Nucleus accumbens (tissue), 56 donors: ENCODE results near the gene LCE3C.
"Not testable (repeated sequence)": the region's sequence is repeated elsewhere in the genome, so short reads cannot be mapped to it uniquely, and the experiment has no call there.

ENCODE experiments used
- DNase-seq, 56 donors: peaks; one replicate each; lab custom pipeline; 2025; lab: John Stamatoyannopoulos, UW

The LCE3C gene, protein sequence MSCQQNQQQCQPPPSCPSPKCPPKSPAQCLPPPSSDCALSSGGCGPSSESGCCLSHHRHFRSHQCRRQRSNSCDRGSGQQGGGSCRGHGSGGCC

DNA sequence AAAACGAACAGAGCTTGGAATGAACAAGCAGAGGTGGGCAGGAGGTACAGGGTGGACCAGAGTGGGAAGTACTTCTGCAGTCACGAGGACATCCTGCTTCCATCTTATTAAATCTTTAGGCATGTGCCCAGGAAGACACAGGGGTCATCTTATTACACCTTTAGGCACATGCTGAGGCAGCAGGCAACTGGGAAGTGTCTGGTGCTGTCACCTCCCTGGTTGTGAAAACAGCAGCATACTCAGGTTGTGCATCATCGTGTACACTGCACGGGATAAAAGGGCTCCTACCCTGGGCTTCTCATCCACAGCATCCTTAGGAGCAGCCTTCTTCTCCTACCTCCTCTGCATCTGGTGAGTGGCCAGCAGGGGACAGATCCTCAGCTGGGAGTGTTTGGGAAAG is at the start of gene LCE3C:
LCE3C (plus strand) TSS at position 301 of the 400 bp plus-strand sequence. CDS start 498 bp downstream, outside the sequence.
- no peak for DNase-seq

- DNase-seq, result no peak
Measured at GRCh38 chr1:152565115-152565514, 34.9 kb upstream of the LCE3C start.

- DNase-seq, result no peak
Measured at GRCh38 chr1:152565535-152566215, 34.4 kb upstream of the LCE3C start.

DNA sequence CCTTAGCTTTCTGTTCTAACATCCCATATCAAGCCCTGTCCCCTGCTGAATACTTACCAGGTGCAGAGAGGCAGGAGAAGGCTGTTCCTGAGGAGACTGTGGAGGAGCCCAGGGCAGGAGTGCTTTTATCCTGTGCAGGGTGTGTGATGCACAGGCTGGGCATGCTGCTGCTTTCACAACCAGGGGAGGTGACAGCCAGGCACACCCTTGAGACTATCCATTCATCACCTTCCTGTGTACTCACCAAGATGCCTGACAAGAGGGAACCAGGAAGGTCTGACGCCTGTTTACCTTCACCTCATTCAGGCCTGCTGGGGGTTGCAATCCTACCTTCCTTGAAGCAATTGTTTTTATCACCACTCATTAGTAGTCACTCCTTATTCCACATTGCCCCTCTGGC is 33.4 kb upstream of the LCE3C start, which contains the start of gene LCE3E:
LCE3E (minus strand) TSS at position 100 of the 400 bp plus-strand sequence. CDS start 572 bp downstream, outside the sequence.
- no peak for DNase-seq

- no peak for DNase-seq
Measured at GRCh38 chr1:152577168-152577567, 22.9 kb upstream of the LCE3C start.

DNA sequence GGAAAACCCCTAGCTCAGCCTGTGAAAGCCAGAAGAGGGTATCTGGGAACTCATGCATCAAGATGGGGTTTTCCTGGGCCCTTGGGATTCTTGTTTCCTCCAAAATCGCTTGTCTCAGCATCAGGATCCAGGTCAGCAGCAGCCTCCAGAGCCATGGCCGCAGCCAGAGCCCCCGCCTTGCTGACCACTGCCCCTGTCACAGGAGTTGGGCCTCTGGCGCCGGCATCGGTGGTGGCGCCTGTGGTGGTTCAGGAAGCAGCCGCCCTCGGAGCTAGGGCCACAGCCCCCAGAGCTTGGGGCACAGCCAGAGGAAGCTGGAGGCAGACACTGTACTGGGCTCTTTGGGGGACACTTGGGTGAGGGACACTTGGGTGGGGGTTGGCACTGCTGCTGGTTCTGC is 20.5 kb upstream of the LCE3C start:
- not testable (repeated sequence) for DNase-seq

- DNase-seq, result no peak
Measured at GRCh38 chr1:152580433-152580832, 19.6 kb upstream of the LCE3C start, which contains the start of gene LCE3D. Gene LCE3D, minus strand, starts transcription at chr1:152580516. Its CDS starts 580 bp downstream, at chr1:152579936.

- no peak for DNase-seq
Measured at GRCh38 chr1:152582647-152583046, 17.4 kb upstream of the LCE3C start.

GRCh38 chr1:152585586-152585985 is 14.4 kb upstream of the LCE3C start:
- DNase-seq, result no peak

DNA sequence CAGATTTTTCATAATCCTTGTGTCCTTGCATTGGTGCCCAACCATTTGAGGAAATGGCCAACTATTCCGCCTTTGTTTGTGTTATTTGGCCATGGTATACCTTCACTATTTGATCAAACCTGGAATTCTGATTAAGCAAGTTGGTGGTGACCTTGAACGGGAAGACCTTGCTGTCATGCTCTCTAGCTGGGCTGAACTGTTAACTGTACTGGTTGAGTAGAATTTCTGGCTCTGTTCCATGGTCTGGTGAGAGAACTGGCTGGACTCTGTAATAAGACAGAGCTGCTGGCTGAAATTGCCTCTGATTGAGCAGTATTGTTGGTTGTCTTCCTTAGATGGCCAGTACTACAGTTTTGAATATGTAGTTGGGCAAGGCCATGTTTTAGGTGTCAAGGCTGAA is 3.0 kb upstream of the LCE3C start:
- no peak for DNase-seq

DNA sequence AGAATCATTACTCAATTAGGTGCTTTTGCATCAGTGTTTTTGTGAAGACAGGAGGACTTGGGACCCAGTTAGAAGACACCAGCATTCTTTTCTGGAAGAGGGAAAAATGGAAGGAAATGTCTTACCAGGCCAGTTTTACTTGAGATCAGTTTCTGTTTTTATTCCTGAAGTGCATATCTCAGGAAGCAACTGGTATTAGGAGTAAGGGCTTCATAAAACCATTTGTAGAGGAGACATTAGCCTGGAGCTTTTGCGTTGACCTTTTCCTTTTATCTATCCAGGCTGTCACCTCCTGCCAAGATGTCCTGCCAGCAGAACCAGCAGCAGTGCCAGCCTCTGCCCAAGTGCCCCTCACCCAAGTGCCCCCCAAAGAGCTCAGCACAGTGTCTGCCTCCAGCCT is 13.5 kb downstream of the LCE3C start, which contains the start of gene LCE3B:
LCE3B (plus strand) TSS at position 301 of the 400 bp plus-strand sequence; CDS start at position 301, 0 bp downstream.
- DNase-seq, result no peak

DNA sequence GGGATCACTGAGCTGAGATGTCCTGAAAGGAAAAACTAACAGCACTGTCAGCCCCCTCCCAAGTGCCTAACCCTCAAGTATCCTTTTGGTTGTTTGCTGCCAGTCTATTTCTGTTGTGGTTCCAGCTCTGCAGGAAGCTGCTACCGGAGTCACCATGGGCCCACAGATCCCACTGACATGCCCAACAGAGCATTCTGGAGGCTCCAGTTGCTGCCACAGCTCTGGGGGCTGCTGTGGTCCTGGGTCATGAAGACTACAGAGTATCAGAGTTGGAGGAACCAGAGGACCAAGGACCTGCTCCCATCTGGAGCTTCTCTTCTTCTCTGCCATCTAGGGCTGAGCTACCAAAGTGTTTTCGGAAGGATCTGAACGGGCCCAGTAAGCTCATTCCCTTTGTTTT is 22.0 kb downstream of the LCE3C start:
- no peak for DNase-seq

DNA sequence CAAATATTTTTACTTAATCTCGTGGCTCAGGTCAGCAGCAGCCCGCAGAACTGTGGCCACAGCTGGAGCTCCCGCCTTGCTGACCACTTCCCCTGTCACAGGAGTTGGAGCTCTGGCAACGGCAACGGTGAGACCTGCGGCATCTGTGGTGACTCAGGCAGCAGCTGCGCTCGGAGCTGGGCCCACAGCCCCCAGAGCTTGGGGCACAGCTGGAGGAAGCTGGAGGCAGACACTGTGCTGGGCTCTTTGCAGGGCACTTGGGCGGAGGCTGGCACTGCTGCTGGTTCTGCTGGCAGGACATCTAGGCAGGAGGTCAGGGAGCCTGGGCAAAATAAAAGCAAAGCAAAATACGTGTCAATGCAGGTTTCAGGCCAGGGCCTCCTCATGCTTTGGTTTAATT is 22.8 kb downstream of the LCE3C start, which contains the start of gene LCE3A:
LCE3A (minus strand) TSS at position 301 of the 400 bp plus-strand sequence; CDS start at position 301, 0 bp downstream.
- DNase-seq, result no peak

GRCh38 chr1:152623203-152623844 is 23.3 kb downstream of the LCE3C start:
- DNase-seq, result no peak

DNA sequence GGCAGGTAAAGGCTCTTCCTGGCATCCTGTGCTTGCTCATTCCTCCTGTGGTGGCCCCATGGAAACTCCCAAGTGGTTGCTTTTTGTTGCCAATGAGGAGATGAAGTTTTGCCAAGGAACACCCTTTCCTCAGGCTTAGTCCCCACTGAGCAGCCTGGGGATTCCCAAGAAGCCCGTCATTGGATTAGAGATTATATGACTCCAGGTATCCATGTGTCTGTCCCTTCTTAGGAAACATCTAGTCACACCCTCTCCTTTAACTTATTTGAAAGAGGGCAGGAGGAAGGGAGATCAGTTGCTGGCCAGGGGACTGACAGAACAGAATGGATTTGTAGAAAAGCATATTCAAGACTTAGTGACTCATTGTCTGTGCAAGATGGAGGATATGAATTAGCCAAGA is 26.7 kb downstream of the LCE3C start:
- DNase-seq, result no peak

DNA sequence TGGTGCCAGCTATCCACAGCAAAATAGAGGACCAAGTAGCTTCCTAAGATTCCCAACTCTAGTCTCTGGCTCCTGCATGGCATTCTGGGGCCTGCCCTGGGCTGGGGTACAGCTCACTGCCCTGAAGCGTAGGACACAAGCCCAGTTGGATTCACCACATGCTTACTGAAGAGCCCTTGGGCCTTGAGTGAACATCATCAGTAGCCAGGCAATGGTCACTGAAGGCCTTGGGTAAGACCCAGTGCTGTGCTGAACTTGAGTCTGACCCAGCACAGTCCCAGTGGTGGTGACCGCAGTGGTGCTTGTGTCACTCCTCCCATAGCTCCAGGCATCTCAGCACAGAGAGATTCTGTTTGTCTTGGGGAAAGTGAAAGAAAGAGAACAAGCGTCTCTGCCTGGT is 30.6 kb downstream of the LCE3C start:
- no peak for DNase-seq

- DNase-seq, result no peak
Measured at GRCh38 chr1:152640351-152640750, 40.3 kb downstream of the LCE3C start.

DNA sequence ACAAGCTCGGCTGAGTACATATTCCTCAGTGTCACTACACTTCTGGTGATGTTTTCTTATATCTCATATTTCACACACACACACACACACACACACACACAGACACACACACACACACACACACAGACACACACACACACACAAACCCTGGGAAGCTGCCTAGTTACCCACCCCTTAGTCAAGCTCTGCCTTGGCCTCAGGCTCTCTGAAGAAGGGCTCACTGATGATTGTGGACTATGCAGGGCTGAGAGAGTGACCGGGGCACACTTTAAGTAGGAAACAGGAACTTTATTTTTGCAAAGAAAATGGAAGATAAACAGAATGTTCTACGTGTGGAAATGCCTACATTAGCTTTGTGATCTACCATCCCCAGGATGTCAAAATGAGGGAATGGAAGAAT is 43.9 kb downstream of the LCE3C start:
- DNase-seq, result no peak

DNA sequence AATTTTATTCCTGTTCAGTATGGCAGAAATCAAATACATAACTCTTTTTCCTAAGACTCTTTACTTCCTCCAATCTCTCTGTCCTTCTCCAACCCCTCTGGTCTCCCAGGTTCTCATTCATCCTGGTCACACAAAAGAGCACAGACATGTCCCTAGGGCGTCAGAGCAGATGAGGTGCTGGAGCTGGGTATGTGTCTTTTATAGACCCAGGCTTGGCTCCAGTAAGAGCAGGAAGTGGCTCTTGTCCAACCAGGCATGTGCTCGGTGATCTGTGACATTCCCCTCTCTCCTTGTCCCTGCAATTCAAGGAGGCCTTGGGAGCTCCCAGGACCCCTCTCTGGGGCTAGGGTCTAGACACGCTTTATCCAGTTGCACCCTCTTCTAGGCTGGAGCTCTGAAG is 45.1 kb downstream of the LCE3C start:
- DNase-seq, result no peak

- no peak for DNase-seq
Measured at GRCh38 chr1:152646656-152647055, 46.6 kb downstream of the LCE3C start.
